Neuronal stem cell (in vitro differentiated cells): Measurements from ENCODE around the gene CCDC73.
A peak's percentile ranks its signal among the peaks of the same experiment; 100 is the strongest.
"Not testable (repeated sequence)": the region's sequence is repeated elsewhere in the genome, so short reads cannot be mapped to it uniquely, and the experiment has no call there.

Source experiments
- DNase-seq: peaks from one replicate; pipeline ENCODE4 v3.0.0-alpha.2; 2013; ENCODE audit warnings: low spot score
- H2AFZ ChIP-seq: one replicate; pipeline ENCODE4 v1.6.1; 2013; ENCODE audit warnings: mild to moderate bottlenecking, low read length, inconsistent platforms
- H2AK5ac ChIP-seq: 2 replicates; pipeline ENCODE4 v1.6.1; 2013; ENCODE audit warnings: low read depth, mild to moderate bottlenecking, inconsistent platforms, low read length, moderate library complexity, mixed read lengths
- H2BK120ac ChIP-seq: 2 replicates; pipeline ENCODE4 v1.6.1; 2013; ENCODE audit warnings: low read depth, mild to moderate bottlenecking, inconsistent platforms, low read length, moderate library complexity, mixed read lengths
- H2BK12ac ChIP-seq: one replicate; pipeline ENCODE4 v1.6.1; 2013; ENCODE audit warnings: low read length, inconsistent platforms
- H2BK15ac ChIP-seq: 2 replicates; pipeline ENCODE4 v1.6.1; 2013; ENCODE audit warnings: mild to moderate bottlenecking, low read length, inconsistent platforms, mixed read lengths
- H2BK5ac ChIP-seq: one replicate; pipeline ENCODE4 v1.6.1; 2013; ENCODE audit warnings: inconsistent platforms, mild to moderate bottlenecking, low read length, moderate library complexity
- H3K14ac ChIP-seq: one replicate; pipeline ENCODE4 v1.6.1; 2013; ENCODE audit warnings: low read length, inconsistent platforms
- H3K18ac ChIP-seq: 2 replicates; pipeline ENCODE4 v1.6.1; 2013; ENCODE audit warnings: low read length, inconsistent platforms
- H3K23ac ChIP-seq: 2 replicates; pipeline ENCODE4 v1.6.1; 2013; ENCODE audit warnings: low read depth, mild to moderate bottlenecking, mixed read lengths, low read length, inconsistent platforms; ENCODE audit not compliant: poor library complexity
- H3K27ac ChIP-seq: replicated peaks from 3 replicates; pipeline ENCODE4 v1.5.1; 2013; ENCODE audit warnings: low read length, inconsistent platforms
- H3K27me3 ChIP-seq, 3 experiments: 2 replicates each; pipeline ENCODE4 v1.6.1; 2013; ENCODE audit warnings: low read length in 3 of 3, mild to moderate bottlenecking in 2 of 3, inconsistent platforms in 1 of 3, low read depth in 1 of 3, mixed read lengths in 1 of 3, moderate library complexity in 1 of 3; ENCODE audit not compliant: control insufficient read depth in 3 of 3, insufficient read depth in 3 of 3
- H3K36me3 ChIP-seq, 2 donors: replicated peaks in 1 of 2; 2 replicates each; pipeline ENCODE4 v1.6.1; 2013; ENCODE audit warnings: low read length in 2 of 2; ENCODE audit not compliant: control insufficient read depth in 2 of 2, insufficient read depth in 2 of 2
- H3K4ac ChIP-seq: 2 replicates; pipeline ENCODE4 v1.6.1; 2013; ENCODE audit warnings: inconsistent platforms, mild to moderate bottlenecking, low read length, moderate library complexity
- H3K4me1 ChIP-seq, 2 donors: 1 replicate in 1 of 2; 2 replicates in 1 of 2; pipeline ENCODE4 v1.6.1; 2013; ENCODE audit warnings: low read length in 2 of 2, low read depth in 1 of 2; ENCODE audit not compliant: control insufficient read depth in 2 of 2, insufficient read depth in 1 of 2
- H3K4me2 ChIP-seq: one replicate; pipeline ENCODE4 v1.6.1; 2013; ENCODE audit warnings: mild to moderate bottlenecking, low read length, inconsistent platforms; ENCODE audit not compliant: insufficient read depth, poor library complexity, severe bottlenecking
- H3K4me3 ChIP-seq, 2 donors: 2 replicates each; pipeline ENCODE4 v1.5.1; 2013; ENCODE audit warnings: low read length in 2 of 2, mild to moderate bottlenecking in 2 of 2, inconsistent platforms in 1 of 2, moderate library complexity in 1 of 2
- H3K79me1 ChIP-seq: one replicate; pipeline ENCODE4 v1.6.1; 2013; ENCODE audit warnings: low read depth, mild to moderate bottlenecking, inconsistent platforms, low read length, moderate library complexity
- H3K9ac ChIP-seq: one replicate; pipeline ENCODE4 v1.6.1; 2013; ENCODE audit warnings: mild to moderate bottlenecking, low read depth, low read length, inconsistent platforms; ENCODE audit not compliant: poor library complexity
- H3K9me3 ChIP-seq, 2 donors: replicated peaks in 1 of 2; 2 replicates each; pipeline versions ENCODE3 to v1.6.1; 2013; ENCODE audit warnings: low read length in 2 of 2, mild to moderate bottlenecking in 2 of 2, inconsistent platforms in 1 of 2, low read depth in 1 of 2, mixed read lengths in 1 of 2, moderate library complexity in 1 of 2; ENCODE audit not compliant: control insufficient read depth in 2 of 2, insufficient read depth in 1 of 2
- H4K8ac ChIP-seq: one replicate; pipeline ENCODE4 v1.6.1; 2013; ENCODE audit warnings: low read depth, mild to moderate bottlenecking, inconsistent platforms, low read length, moderate library complexity
- H4K91ac ChIP-seq: one replicate; pipeline ENCODE4 v1.6.1; 2013; ENCODE audit warnings: low read length, low read depth, mild to moderate bottlenecking, inconsistent platforms; ENCODE audit not compliant: poor library complexity
- WGBS, 2 donors: extraction: QIAGEN DNeasy Blood & Tissue Kit; methylation state at CpG; one replicate each; pipeline ENCODE4 v1.1.7; 2013; ENCODE audit warnings: missing lambda C conversion rate in 2 of 2, mixed read lengths in 1 of 2; ENCODE audit not compliant: insufficient read length in 2 of 2, insufficient replicate concordance in 1 of 2; ENCODE audit errors: extremely low coverage in 2 of 2; 5-methylcytosine and 5-hydroxymethylcytosine counted together

CCDC73 gene

DNA sequence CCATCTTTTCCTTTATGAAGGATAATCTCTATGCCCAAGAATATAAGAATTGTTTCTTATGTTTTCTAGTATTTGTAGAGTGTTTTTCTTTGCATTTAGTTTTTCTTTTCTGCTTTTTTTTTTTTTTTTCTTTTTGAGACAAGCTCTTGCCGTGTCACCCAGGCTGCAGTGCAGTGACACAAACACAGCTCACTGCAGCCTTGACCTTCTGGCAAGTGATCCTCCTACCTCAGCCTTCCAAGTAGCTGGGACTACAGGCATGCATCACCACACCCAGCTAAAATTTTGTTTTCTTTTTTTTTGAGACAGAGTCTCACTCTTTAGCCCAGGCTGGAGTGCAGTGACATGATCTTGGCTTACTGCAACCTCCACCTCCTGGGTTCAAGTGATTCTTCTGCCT is 41.3 kb downstream of the CCDC73 start:
- not testable (repeated sequence) for H2BK15ac ChIP-seq, H3K4me3 ChIP-seq, H3K4ac ChIP-seq, H4K8ac ChIP-seq, H3K27me3 ChIP-seq, H2BK5ac ChIP-seq, H3K79me1 ChIP-seq, DNase-seq, H3K4me2 ChIP-seq, H3K27ac ChIP-seq, H2AK5ac ChIP-seq, H3K4me1 ChIP-seq, H3K9ac ChIP-seq, H3K23ac ChIP-seq, H3K18ac ChIP-seq, H4K91ac ChIP-seq, H3K9me3 ChIP-seq, H3K14ac ChIP-seq, H2AFZ ChIP-seq, H2BK120ac ChIP-seq, H3K36me3 ChIP-seq, H2BK12ac ChIP-seq
- WGBS, 2 donors, result no CpG with 5 or more reads among the region's 1 CpG

DNA sequence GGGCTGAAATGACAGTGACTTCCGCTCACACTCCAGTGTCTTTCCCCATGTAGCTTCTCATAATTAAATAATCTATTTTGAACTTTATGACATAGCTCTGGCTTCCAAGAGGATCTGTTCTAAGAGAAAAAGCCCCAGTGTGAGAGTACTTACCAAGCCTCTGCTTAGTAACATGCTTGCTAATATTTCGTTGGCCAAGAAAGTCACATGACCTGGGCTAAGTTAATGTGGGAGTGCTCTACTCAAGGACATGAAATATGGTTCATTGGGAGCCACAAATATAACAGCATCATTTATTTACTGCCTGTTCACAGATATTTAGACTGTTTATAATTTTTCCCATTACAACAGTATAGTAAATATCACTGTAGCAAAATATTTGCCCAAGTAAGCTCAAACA is 42.5 kb downstream of the CCDC73 start:
- no peak overlapping the region for H2AK5ac ChIP-seq
- no peak overlapping the region for H3K4ac ChIP-seq
- DNase-seq, result no peak
- no peaks in the 10 kb centered on the region for H3K27me3 ChIP-seq
- no peaks in the 10 kb centered on the region for H3K79me1 ChIP-seq
- H3K4me1 ChIP-seq, result no peaks in the 10 kb centered on the region
- H4K91ac ChIP-seq, result no peak overlapping the region
- H3K9me3 ChIP-seq, result no peaks in the 10 kb centered on the region
- WGBS, 2 donors, result no CpG with 5 or more reads among the region's 2 CpGs
- H3K27ac ChIP-seq, result no peak overlapping the region
- no peak overlapping the region for H3K4me3 ChIP-seq
- no peak overlapping the region for H2BK12ac ChIP-seq
- no peak overlapping the region for H3K18ac ChIP-seq
- H2BK5ac ChIP-seq, result no peak overlapping the region
- no peak overlapping the region for H3K9ac ChIP-seq
- no peaks in the 10 kb centered on the region for H3K36me3 ChIP-seq
- no peak overlapping the region for H2BK15ac ChIP-seq
- no peak overlapping the region for H3K14ac ChIP-seq
- H3K4me2 ChIP-seq, result no peak overlapping the region
- no peak overlapping the region for H2BK120ac ChIP-seq
- H2AFZ ChIP-seq, result no peak overlapping the region
- H4K8ac ChIP-seq, result no peak overlapping the region
- H3K23ac ChIP-seq, result no peak overlapping the region

DNA sequence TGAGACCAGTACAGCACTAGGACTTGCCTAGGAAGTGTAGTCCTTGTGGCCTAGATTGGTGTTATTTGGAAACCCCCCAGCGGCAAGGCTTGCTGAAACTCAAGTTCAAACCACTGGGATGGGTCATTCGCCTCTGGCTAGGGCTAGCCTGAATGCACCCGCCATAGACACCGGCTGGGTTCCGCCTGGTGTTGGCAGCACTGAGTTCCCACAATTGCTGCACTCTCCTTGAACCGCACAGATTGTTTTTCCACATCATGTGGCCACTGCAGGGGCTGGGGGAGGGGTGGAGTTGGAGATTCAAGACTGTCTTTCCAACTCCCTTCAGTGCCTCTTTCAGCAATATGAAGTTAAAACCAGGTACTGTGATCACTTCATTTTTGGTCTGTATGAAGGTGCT is 43.1 kb downstream of the CCDC73 start:
- no CpG with 5 or more reads among the region's 6 CpGs for WGBS, 2 donors
- Histone ChIP-seq H3K36me3 (no peaks in the 10 kb centered on the region), H3K9ac (no peak overlapping the region), H3K27ac (no peak overlapping the region), H3K14ac (no peak overlapping the region), H2BK12ac (no peak overlapping the region), H3K4me3 (no peak overlapping the region), H3K18ac (peak overlapping the region; percentile 72), H2AK5ac (no peak overlapping the region), H4K8ac (no peak overlapping the region), H2BK15ac (no peak overlapping the region), H2AFZ (no peak overlapping the region), H3K27me3 (no peaks in the 10 kb centered on the region), H3K9me3 (no peaks in the 10 kb centered on the region), H2BK120ac (no peak overlapping the region), H4K91ac (no peak overlapping the region), H3K79me1 (no peaks in the 10 kb centered on the region), H3K4ac (no peak overlapping the region), H3K23ac (no peak overlapping the region), H3K4me1 (no peaks in the 10 kb centered on the region), H3K4me2 (no peak overlapping the region), H2BK5ac (no peak overlapping the region)
- DNase-seq, result no peak

DNA sequence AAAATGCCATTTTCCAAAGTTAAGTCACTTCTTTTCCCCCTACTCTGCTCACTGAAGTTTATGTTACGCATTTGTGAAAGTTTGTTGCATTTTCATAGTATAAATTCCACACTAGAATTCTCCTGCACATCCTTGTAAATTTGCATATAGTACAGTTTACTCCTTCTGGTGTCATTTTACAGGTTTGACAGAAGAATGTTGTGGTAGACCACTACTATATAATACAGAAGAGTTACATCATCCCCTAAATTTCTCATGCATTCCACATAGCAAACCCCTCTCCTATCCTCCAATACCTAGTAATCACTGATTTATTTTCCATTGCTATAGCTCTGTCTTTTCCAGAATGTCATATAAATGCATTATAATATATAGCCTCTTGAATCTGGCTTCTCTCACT is 64.5 kb downstream of the CCDC73 start:
- Histone ChIP-seq H3K27me3 (no peaks in the 10 kb centered on the region), H2BK12ac (no peak overlapping the region), H2BK120ac (no peak overlapping the region), H3K4me2 (no peak overlapping the region), H2AK5ac (no peak overlapping the region), H3K36me3 (no peaks in the 10 kb centered on the region), H2BK5ac (no peak overlapping the region), H3K27ac (no peak overlapping the region), H3K4me3 (no peak overlapping the region), H3K23ac (no peak overlapping the region), H2AFZ (no peak overlapping the region), H4K91ac (no peak overlapping the region), H3K4ac (no peak overlapping the region), H3K9ac (no peak overlapping the region), H3K4me1 (no peaks in the 10 kb centered on the region), H3K14ac (no peak overlapping the region), H3K18ac (no peak overlapping the region), H2BK15ac (no peak overlapping the region), H3K9me3 (peaks cover 0 to 3% of the 10 kb centered on the region in 2 donors), H4K8ac (no peak overlapping the region), H3K79me1 (peaks cover 2% of the 10 kb centered on the region)
- WGBS, 2 donors, result no CpG with 5 or more reads among the region's 1 CpG
- DNase-seq, result no peak
